Endodermal cell (in vitro differentiated cells): ENCODE results near the gene ZDHHC14. TPM values are rescaled to one million over a fixed set of nuclear protein-coding genes. Genes with fewer than 3 reads are reported as not detected.

Source experiments
- DNase-seq: peaks from one replicate; pipeline ENCODE4 v3.0.0-alpha.2; 2017
- H3K27ac ChIP-seq: 2 replicates; pipeline ENCODE4 v1.5.1; 2013; ENCODE audit warnings: mild to moderate bottlenecking, low read depth, low read length, moderate library complexity
- H3K27me3 ChIP-seq: 2 replicates; pipeline ENCODE4 v1.6.1; 2013; ENCODE audit warnings: mild to moderate bottlenecking, low read length, moderate library complexity; ENCODE audit not compliant: insufficient read depth, control insufficient read depth, poor library complexity, severe bottlenecking
- H3K36me3 ChIP-seq: 2 replicates; pipeline ENCODE4 v1.7.0; 2013; ENCODE audit warnings: mild to moderate bottlenecking, low read length, moderate library complexity; ENCODE audit not compliant: control insufficient read depth, insufficient read depth
- H3K4me1 ChIP-seq: one replicate; pipeline ENCODE4 v1.7.0; 2013; ENCODE audit warnings: low read length; ENCODE audit not compliant: control insufficient read depth, insufficient read depth
- H3K4me3 ChIP-seq: 2 replicates; pipeline ENCODE4 v1.5.1; 2013; ENCODE audit warnings: mild to moderate bottlenecking, low read length, moderate library complexity
- H3K9ac ChIP-seq: 2 replicates; pipeline ENCODE4 v1.6.1; 2013; ENCODE audit warnings: mild to moderate bottlenecking, low read length, moderate library complexity; ENCODE audit not compliant: poor library complexity, severe bottlenecking; ENCODE audit errors: extremely low read depth
- H3K9me3 ChIP-seq: 2 replicates; pipeline ENCODE4 v1.6.1; 2013; ENCODE audit warnings: mild to moderate bottlenecking, low read length, moderate library complexity; ENCODE audit not compliant: control insufficient read depth
- H3K27ac Mint-ChIP-seq: 2 replicates; pipeline ENCODE4 v1.8.0; 2020; ENCODE audit warnings: mixed read lengths
- H3K27me3 Mint-ChIP-seq: 2 replicates; pipeline ENCODE4 v1.8.0; 2021; ENCODE audit warnings: mild to moderate bottlenecking, mixed read lengths; ENCODE audit not compliant: insufficient read depth
- H3K36me3 Mint-ChIP-seq: 2 replicates; pipeline ENCODE4 v1.8.0; 2020; ENCODE audit warnings: low read depth, mixed read lengths
- H3K4me1 Mint-ChIP-seq: 2 replicates; pipeline ENCODE4 v1.8.0; 2020; ENCODE audit warnings: mixed read lengths
- H3K4me3 Mint-ChIP-seq: 2 replicates; pipeline ENCODE4 v1.8.0; 2020; ENCODE audit warnings: mild to moderate bottlenecking, moderate library complexity, mixed read lengths
- H3K9me3 Mint-ChIP-seq: 2 replicates; pipeline ENCODE4 v1.8.0; 2020; ENCODE audit warnings: mild to moderate bottlenecking, mixed read lengths
- CTCF ChIP-seq: fragments of 200-600 bp; sonication (generic); conservative IDR thresholded peaks from 2 replicates; pipeline ENCODE4 v1.5.0; 2021; ENCODE audit warnings: antibody characterized with exemption, mild to moderate bottlenecking
- WGBS, 2 experiments: methylation state at CpG; one replicate each; pipeline versions ENCODE4 v1.1.5 to v1.1.7; 2013; ENCODE audit warnings: missing lambda C conversion rate in 2 of 2, mixed read lengths in 1 of 2; ENCODE audit not compliant: insufficient coverage in 1 of 2, insufficient read length in 1 of 2; 5-methylcytosine and 5-hydroxymethylcytosine counted together
- total RNA-seq, 2 donors: library from RNA; stranded (reverse); fragmentation: NEBNext Ultra II Directional in 1 of 2; extraction: Animal tissue kit (Norgen Biotek cat#: 25700) in 1 of 2; gene quantifications; 2 replicates in 1 of 2; 3 replicates in 1 of 2; pipeline ENCODE4 v1.2.1, GENCODE V29; 2021

ZDHHC14 gene
- total RNA-seq, 2 donors from 2014 or later: 2.3 to 4.5 TPM

- Histone ChIP-seq H3K27ac (no peak overlapping the region), H3K4me3 (no peak overlapping the region), H3K9me3 (no peaks in the 10 kb centered on the region), H3K36me3 (no peaks in the 10 kb centered on the region), H3K27me3 (no peaks in the 10 kb centered on the region), H3K9ac (no peak overlapping the region), H3K4me1 (no peaks in the 10 kb centered on the region)
- no peaks in the 10 kb centered on the region for H3K27me3 Mint-ChIP-seq
- no peak for DNase-seq
- TF ChIP-seq CTCF: no peak
- H3K27ac Mint-ChIP-seq: no peak overlapping the region
- H3K36me3 Mint-ChIP-seq: no peaks in the 10 kb centered on the region
- no peaks in the 10 kb centered on the region for H3K9me3 Mint-ChIP-seq
- H3K4me3 Mint-ChIP-seq: no peak overlapping the region
- WGBS, 2 experiments: 80 to 94% methylated on average over 1 to 9 of the region's 10 CpGs
- H3K4me1 Mint-ChIP-seq: peaks cover 6% of the 10 kb centered on the region
Measured at GRCh38 chr6:157450931-157451742, 70.1 kb downstream of the ZDHHC14 start.

GRCh38 chr6:157452096-157452495, 71.1 kb downstream of the ZDHHC14 start:
- Mint-ChIP-seq H3K4me1 (peaks cover 6% of the 10 kb centered on the region), H3K27me3 (no peaks in the 10 kb centered on the region), H3K9me3 (no peaks in the 10 kb centered on the region), H3K36me3 (no peaks in the 10 kb centered on the region), H3K4me3 (no peak overlapping the region), H3K27ac (no peak overlapping the region)
- Histone ChIP-seq H3K4me3 (no peak overlapping the region), H3K9me3 (no peaks in the 10 kb centered on the region), H3K27me3 (no peaks in the 10 kb centered on the region), H3K4me1 (no peaks in the 10 kb centered on the region), H3K36me3 (no peaks in the 10 kb centered on the region), H3K27ac (no peak overlapping the region), H3K9ac (no peak overlapping the region)
- no peak for TF ChIP-seq CTCF
- DNase-seq: no peak
- 93 to 96% methylated on average over 2 of the region's 2 CpGs for WGBS, 2 experiments

- Mint-ChIP-seq H3K9me3 (no peaks in the 10 kb centered on the region), H3K27ac (no peak overlapping the region), H3K36me3 (no peaks in the 10 kb centered on the region), H3K4me1 (peaks cover 6% of the 10 kb centered on the region), H3K4me3 (no peak overlapping the region), H3K27me3 (no peaks in the 10 kb centered on the region)
- Histone ChIP-seq H3K36me3 (no peaks in the 10 kb centered on the region), H3K4me1 (no peaks in the 10 kb centered on the region), H3K4me3 (no peak overlapping the region), H3K9me3 (no peaks in the 10 kb centered on the region), H3K27me3 (no peaks in the 10 kb centered on the region), H3K27ac (no peak overlapping the region), H3K9ac (no peak overlapping the region)
- WGBS, 2 experiments: 90 to 96% methylated on average over 4 of the region's 4 CpGs
- TF ChIP-seq CTCF: no peak
- no peak for DNase-seq
Measured at GRCh38 chr6:157453131-157453530, 72.1 kb downstream of the ZDHHC14 start.
